Glutamatergic neuron (in vitro differentiated cells): ENCODE measurements around the gene MGST2. TPM values are rescaled to one million over a fixed set of nuclear protein-coding genes. Genes with fewer than 3 reads are reported as not detected.

Experiments
- DNase-seq: peaks from one replicate; pipeline ENCODE4 v3.0.0; 2022
- H3K27ac Mint-ChIP-seq: one replicate; pipeline ENCODE4 v1.8.0; 2020; ENCODE audit warnings: mild to moderate bottlenecking, mixed read lengths, inconsistent platforms; ENCODE audit not compliant: unreplicated experiment
- H3K27me3 Mint-ChIP-seq: one replicate; pipeline ENCODE4 v1.8.0; 2020; ENCODE audit warnings: mild to moderate bottlenecking, moderate library complexity, mixed read lengths, inconsistent platforms; ENCODE audit not compliant: unreplicated experiment
- H3K36me3 Mint-ChIP-seq: one replicate; pipeline ENCODE4 v1.8.0; 2020; ENCODE audit warnings: mild to moderate bottlenecking, mixed read lengths, inconsistent platforms; ENCODE audit not compliant: unreplicated experiment
- H3K4me1 Mint-ChIP-seq: one replicate; pipeline ENCODE4 v1.8.0; 2020; ENCODE audit warnings: mild to moderate bottlenecking, low read depth, mixed read lengths, inconsistent platforms; ENCODE audit not compliant: unreplicated experiment
- H3K4me3 Mint-ChIP-seq: one replicate; pipeline ENCODE4 v1.8.0; 2020; ENCODE audit warnings: mild to moderate bottlenecking, mixed read lengths, inconsistent platforms; ENCODE audit not compliant: unreplicated experiment
- H3K9me3 Mint-ChIP-seq: one replicate; pipeline ENCODE4 v1.8.0; 2020; ENCODE audit warnings: mild to moderate bottlenecking, moderate library complexity, mixed read lengths, inconsistent platforms; ENCODE audit not compliant: unreplicated experiment
- CTCF ChIP-seq: fragments of 200-600 bp; sonication (generic); IDR thresholded peaks from one replicate; pipeline ENCODE4 v1.5.0; 2021; ENCODE audit not compliant: partially characterized antibody, unreplicated experiment
- total RNA-seq: library from RNA; stranded (reverse); fragmentation: NEBNext Ultra II Directional; extraction: Animal tissue kit (Norgen Biotek cat#: 25700); gene quantifications from one replicate; pipeline ENCODE4 v1.2.1, GENCODE V29; 2021; ENCODE audit not compliant: unreplicated experiment

The MGST2 gene
- total RNA-seq, 1 donor from 2014 or later: 6.9 TPM

- H3K4me3 Mint-ChIP-seq: no peak overlapping the region
- H3K27me3 Mint-ChIP-seq: peaks cover 2% of the 10 kb centered on the region
- peaks cover 3% of the 10 kb centered on the region for H3K9me3 Mint-ChIP-seq
- peaks cover 15% of the 10 kb centered on the region for H3K36me3 Mint-ChIP-seq
- DNase-seq: no peak
- H3K27ac Mint-ChIP-seq: no peak overlapping the region
- no peaks in the 10 kb centered on the region for H3K4me1 Mint-ChIP-seq
- no peak for TF ChIP-seq CTCF
These were observed 16.7 kb downstream of the MGST2 start for GRCh38 chr4:139682309-139682708.

- H3K4me1 Mint-ChIP-seq: no peaks in the 10 kb centered on the region
These were observed 17.1 kb downstream of the MGST2 start for GRCh38 chr4:139682741-139683151.

GRCh38 chr4:139684351-139684750, 18.7 kb downstream of the MGST2 start:
- peaks cover 3% of the 10 kb centered on the region for H3K9me3 Mint-ChIP-seq
- peaks cover 15% of the 10 kb centered on the region for H3K36me3 Mint-ChIP-seq
- H3K27ac Mint-ChIP-seq: no peak overlapping the region
- no peaks in the 10 kb centered on the region for H3K4me1 Mint-ChIP-seq
- H3K27me3 Mint-ChIP-seq: peaks cover 2% of the 10 kb centered on the region
- no peak for DNase-seq
- H3K4me3 Mint-ChIP-seq: no peak overlapping the region
- no peak for TF ChIP-seq CTCF

More at GRCh38 chr4:139682741-139683151, 17.1 kb downstream of the MGST2 start:
- H3K27ac Mint-ChIP-seq: no peak overlapping the region
- no peak for TF ChIP-seq CTCF
- DNase-seq: no peak
- H3K4me3 Mint-ChIP-seq: no peak overlapping the region
- H3K9me3 Mint-ChIP-seq: peaks cover 3% of the 10 kb centered on the region
- H3K27me3 Mint-ChIP-seq: peaks cover 2% of the 10 kb centered on the region
- peaks cover 15% of the 10 kb centered on the region for H3K36me3 Mint-ChIP-seq

- Mint-ChIP-seq H3K4me3 (no peak overlapping the region), H3K36me3 (peaks cover 15% of the 10 kb centered on the region)
These were observed 19.6 kb downstream of the MGST2 start for GRCh38 chr4:139685180-139685579.

GRCh38 chr4:139686130-139686529, 20.5 kb downstream of the MGST2 start:
- Mint-ChIP-seq H3K9me3 (peaks cover 3% of the 10 kb centered on the region), H3K27me3 (peaks cover 2% of the 10 kb centered on the region), H3K36me3 (peaks cover 15% of the 10 kb centered on the region), H3K4me1 (no peaks in the 10 kb centered on the region), H3K4me3 (no peak overlapping the region), H3K27ac (no peak overlapping the region)
- no peak for TF ChIP-seq CTCF
- no peak for DNase-seq

More at GRCh38 chr4:139685180-139685579, 19.6 kb downstream of the MGST2 start:
- no peak for DNase-seq
- Mint-ChIP-seq H3K27me3 (peaks cover 2% of the 10 kb centered on the region), H3K4me1 (no peaks in the 10 kb centered on the region), H3K27ac (no peak overlapping the region), H3K9me3 (peaks cover 3% of the 10 kb centered on the region)
- TF ChIP-seq CTCF: no peak
